HL-60 (cell line): ENCODE data around the gene VSTM2B.

Experiments
- DNase-seq, 2 experiments: peaks; one replicate each; pipeline ENCODE4 v3.0.0-alpha.2; 2010 to 2020; ENCODE audit warnings: low read depth in 1 of 2, low spot score in 1 of 2
- H3K27ac ChIP-seq: fragments of 250-450 bp; sonication (Bioruptor Pico); replicated peaks from 2 replicates; pipeline ENCODE4 v1.5.1; 2020; ENCODE audit warnings: mild to moderate bottlenecking, moderate library complexity
- H3K27me3 ChIP-seq: fragments of 250-450 bp; sonication (Bioruptor Pico); 2 replicates; pipeline ENCODE4 v1.5.1; 2021; ENCODE audit warnings: mild to moderate bottlenecking, moderate library complexity; ENCODE audit not compliant: insufficient read depth, poor library complexity, severe bottlenecking
- H3K4me3 ChIP-seq: replicated peaks from 2 replicates; pipeline ENCODE4 v1.5.1; 2011; ENCODE audit warnings: mild to moderate bottlenecking, control low read depth, low read length; ENCODE audit not compliant: insufficient read depth
- GABPA ChIP-seq: IDR thresholded peaks from 2 replicates; pipeline ENCODE4 v1.6.1; 2012; ENCODE audit warnings: low read depth
- POLR2AphosphoS5 ChIP-seq: IDR thresholded peaks from 2 replicates; pipeline ENCODE4 v1.6.1; 2012; ENCODE audit warnings: low read depth
- REST ChIP-seq: IDR thresholded peaks from 2 replicates; pipeline ENCODE4 v1.6.1; 2012; ENCODE audit warnings: low read depth; ENCODE audit not compliant: insufficient replicate concordance
- SPI1 ChIP-seq: IDR thresholded peaks from 2 replicates; pipeline ENCODE4 v1.6.1; 2012; ENCODE audit warnings: low read depth, mild to moderate bottlenecking, borderline replicate concordance
- TF ChIP-seq, protein P1 (sequence below): IDR thresholded peaks from one replicate; pipeline ENCODE4 v1.5.1; 2011; ENCODE audit warnings: low read length, control low read depth, inconsistent platforms; ENCODE audit not compliant: insufficient read depth

VSTM2B gene

DNA sequence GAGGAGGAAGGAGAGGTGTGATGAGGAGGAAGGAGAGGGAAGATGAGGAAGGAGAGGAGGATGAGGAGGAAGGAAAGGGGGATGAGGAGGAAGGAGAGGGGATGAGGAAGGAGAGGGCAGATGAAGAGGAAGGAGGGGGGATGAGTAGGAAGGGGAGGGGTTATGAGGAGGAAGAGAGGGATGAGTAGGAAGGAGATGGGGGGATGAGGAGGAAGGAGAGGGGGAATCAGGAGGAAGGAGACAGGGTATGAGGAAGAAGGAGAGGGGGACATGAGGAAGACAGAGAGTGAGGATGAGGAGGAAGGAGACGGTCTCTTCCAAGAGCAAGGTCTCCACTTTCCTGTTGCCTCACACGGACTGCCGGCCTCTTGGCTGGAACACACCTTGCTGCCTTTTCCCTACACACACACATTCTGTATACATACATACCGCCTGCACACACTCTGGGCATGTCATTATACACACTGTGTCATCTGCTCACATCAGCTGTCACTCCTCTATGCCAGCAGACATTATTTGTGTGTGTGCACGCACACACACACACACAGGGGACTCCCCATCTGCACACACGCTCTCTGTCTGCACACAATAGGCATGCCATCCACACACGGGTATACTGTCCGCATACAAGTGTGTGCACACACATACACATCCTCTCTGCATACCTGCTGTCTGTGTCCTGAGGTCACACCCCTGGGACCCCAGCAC is 11.1 kb upstream of the VSTM2B start:
- TF ChIP-seq, protein P1, sequence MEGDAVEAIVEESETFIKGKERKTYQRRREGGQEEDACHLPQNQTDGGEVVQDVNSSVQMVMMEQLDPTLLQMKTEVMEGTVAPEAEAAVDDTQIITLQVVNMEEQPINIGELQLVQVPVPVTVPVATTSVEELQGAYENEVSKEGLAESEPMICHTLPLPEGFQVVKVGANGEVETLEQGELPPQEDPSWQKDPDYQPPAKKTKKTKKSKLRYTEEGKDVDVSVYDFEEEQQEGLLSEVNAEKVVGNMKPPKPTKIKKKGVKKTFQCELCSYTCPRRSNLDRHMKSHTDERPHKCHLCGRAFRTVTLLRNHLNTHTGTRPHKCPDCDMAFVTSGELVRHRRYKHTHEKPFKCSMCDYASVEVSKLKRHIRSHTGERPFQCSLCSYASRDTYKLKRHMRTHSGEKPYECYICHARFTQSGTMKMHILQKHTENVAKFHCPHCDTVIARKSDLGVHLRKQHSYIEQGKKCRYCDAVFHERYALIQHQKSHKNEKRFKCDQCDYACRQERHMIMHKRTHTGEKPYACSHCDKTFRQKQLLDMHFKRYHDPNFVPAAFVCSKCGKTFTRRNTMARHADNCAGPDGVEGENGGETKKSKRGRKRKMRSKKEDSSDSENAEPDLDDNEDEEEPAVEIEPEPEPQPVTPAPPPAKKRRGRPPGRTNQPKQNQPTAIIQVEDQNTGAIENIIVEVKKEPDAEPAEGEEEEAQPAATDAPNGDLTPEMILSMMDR = no peak
- TF ChIP-seq SPI1 = no peak
- no peak for DNase-seq
- H3K27ac ChIP-seq = no peak overlapping the region

DNA sequence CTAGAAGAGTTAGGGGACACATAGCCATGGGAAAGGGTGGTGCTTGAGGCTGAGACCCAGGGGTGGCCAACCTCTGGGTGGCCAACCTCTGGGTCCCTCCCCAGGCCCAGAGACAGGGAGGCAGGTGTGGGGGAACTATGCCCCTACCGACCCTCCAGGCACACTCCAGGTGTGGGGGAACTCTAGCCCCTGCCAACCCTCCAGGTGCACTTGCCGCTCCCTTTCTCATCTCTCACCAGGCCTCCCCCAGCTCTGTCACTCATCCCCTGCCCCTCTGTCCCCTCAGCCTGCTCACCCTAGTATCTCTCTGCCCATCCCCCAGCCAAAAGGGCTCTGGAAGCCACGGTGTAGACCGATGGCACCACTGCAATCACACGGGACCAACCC is 10.6 kb upstream of the VSTM2B start:
- TF ChIP-seq REST (no peak), POLR2AphosphoS5 (no peak), GABPA (no peak), SPI1 (no peak)
- TF ChIP-seq, protein P1 = no peak
- no peak overlapping the region for H3K4me3 ChIP-seq
- no peak overlapping the region for H3K27ac ChIP-seq
- no peak for DNase-seq
- H3K27me3 ChIP-seq = no peaks in the 10 kb centered on the region

More for the DNA sequence above, 11.1 kb upstream of the VSTM2B start:
- Histone ChIP-seq H3K4me3 (no peak overlapping the region), H3K27me3 (no peaks in the 10 kb centered on the region)

- no peak overlapping the region for H3K27ac ChIP-seq
- H3K27me3 ChIP-seq = no peaks in the 10 kb centered on the region
- DNase-seq = no peak
- TF ChIP-seq REST (no peak), POLR2AphosphoS5 (no peak), GABPA (no peak), SPI1 (no peak)
- TF ChIP-seq, protein P1 = no peak
- H3K4me3 ChIP-seq = no peak overlapping the region
Observed at GRCh38 chr19:29515706-29516357, 10.0 kb upstream of the VSTM2B start.

DNA sequence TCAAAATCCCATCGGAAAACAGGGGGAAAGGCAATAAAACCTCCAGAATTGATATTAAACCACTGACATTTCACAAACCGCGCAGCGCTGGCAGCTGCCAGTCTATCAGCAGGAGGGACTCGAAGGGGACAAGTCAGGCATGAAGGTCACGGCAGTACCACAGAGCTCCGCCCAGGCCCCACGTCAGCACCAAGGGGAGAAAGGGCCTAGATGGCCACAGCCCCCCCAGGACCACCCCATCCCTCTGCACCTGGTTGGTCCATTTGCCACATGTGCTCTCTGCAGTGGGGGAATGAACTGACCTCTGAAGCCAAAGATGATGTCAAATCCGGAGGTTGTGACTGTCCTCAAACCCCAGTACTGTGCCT is 9.5 kb upstream of the VSTM2B start:
- H3K27ac ChIP-seq = no peak overlapping the region
- DNase-seq = no peak
- H3K4me3 ChIP-seq = no peak overlapping the region
- TF ChIP-seq GABPA (no peak), SPI1 (no peak), REST (no peak), POLR2AphosphoS5 (no peak)
- TF ChIP-seq, protein P1 = no peak
- H3K27me3 ChIP-seq = no peaks in the 10 kb centered on the region
